SK-N-MC (cell line): ENCODE measurements around the gene EDDM13.

ENCODE experiments used
- EZH2 ChIP-seq: fragments of 200-600 bp; sonication (generic); IDR thresholded peaks from one replicate; pipeline ENCODE4 v1.6.1; 2017; ENCODE audit warnings: antibody characterized with exemption
- FOXP2 ChIP-seq: optimal IDR thresholded peaks from 2 replicates; pipeline ENCODE3; 2011; ENCODE audit warnings: mild to moderate bottlenecking, moderate library complexity; ENCODE audit not compliant: insufficient read depth; ENCODE audit errors: extremely low read length, control extremely low read depth
- POLR2AphosphoS5 ChIP-seq: IDR thresholded peaks from 2 replicates; pipeline ENCODE4 v1.6.1; 2012; ENCODE audit warnings: mild to moderate bottlenecking, low read depth, low read length, borderline replicate concordance

DNA sequence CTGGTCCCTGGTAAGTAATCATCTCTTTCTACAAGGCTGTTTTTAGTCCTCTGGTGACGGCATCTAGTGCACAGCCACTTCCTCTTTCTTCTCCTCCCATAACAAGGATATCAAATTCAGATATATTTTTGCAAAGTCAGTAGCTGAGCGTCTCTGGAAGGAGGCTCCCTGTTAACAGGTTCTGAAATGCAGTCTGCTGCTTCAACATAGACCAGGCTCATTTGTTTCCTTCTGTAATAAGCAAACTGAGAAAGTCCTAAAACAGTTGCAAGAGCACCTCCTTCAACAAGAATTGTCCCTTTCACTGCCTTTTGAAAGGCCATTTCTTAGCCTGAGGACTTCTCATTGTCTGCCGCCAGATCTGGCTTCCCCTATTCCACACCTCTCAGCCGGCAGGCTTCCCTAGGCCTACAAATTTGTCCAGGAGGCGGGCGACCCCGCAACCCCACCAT lies 49.5 kb downstream of the EDDM13 start:
- TF ChIP-seq EZH2, result no peak
- TF ChIP-seq POLR2AphosphoS5, result no peak
- TF ChIP-seq FOXP2, result no peak
